Left lobe of liver (tissue), 2 donors: ENCODE measurements around the gene PGA4. TPM values are rescaled to one million over a fixed set of nuclear protein-coding genes. Genes with fewer than 3 reads are reported as not detected.
"Not testable (repeated sequence)": the region's sequence is repeated elsewhere in the genome, so short reads cannot be mapped to it uniquely, and the experiment has no call there.

ENCODE experiments used
- ATAC-seq: fragments of 200-7000 bp; cut with Tn5 transposase; one replicate; pipeline ENCODE4 v1.9.1; 2020; ENCODE audit warnings: mild to moderate bottlenecking, moderate library complexity
- DNase-seq: peaks from one replicate; pipeline ENCODE4 v3.0.0-alpha.2; 2020; ENCODE audit warnings: low spot score
- total RNA-seq: library from RNA; stranded (reverse); gene quantifications from one replicate; pipeline ENCODE4 v1.2.1, GENCODE V29; 2021
- donor health status: DM: no; HTN: no; CAD: no; lungs with moderate emphysema.
- donor health status: DM: no; HTN: yes; CAD: no.

PGA4 gene
- total RNA-seq, 1 donor from 2014 or later: 0.53 TPM

DNA sequence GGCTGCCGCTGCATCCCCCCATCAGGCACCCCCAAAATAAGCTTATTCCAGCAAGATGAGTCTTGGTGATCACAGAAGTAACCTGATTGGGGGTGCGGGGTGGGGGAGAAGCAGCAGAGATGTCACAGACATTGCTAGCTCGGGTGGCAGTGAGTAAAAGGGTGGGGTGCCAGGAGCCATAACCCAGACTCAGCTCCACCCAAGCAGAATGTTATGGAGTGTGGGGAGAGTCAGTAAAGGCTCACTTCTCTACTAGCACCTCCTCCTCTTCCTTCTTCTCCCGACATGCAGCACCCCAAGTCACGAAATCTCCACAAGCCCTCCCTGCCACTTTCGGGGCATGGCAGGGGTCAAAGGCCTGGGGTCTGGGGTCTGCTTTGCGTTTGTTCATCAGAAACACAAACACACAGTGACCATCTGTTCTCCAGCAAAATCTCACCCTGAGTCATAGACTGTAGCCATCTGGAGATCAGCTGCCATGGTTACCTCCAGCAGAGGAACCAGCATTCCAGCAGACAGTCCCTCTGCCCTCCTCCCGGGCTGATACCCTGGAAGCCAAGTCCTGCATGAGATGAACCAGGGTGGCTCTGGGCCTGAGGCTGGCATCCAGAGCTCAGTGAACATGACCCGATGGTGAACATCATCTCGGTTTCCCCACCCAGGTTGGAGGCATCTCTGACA is 23.3 kb downstream of the PGA4 start:
- not testable (repeated sequence) for DNase-seq, ATAC-seq

DNA sequence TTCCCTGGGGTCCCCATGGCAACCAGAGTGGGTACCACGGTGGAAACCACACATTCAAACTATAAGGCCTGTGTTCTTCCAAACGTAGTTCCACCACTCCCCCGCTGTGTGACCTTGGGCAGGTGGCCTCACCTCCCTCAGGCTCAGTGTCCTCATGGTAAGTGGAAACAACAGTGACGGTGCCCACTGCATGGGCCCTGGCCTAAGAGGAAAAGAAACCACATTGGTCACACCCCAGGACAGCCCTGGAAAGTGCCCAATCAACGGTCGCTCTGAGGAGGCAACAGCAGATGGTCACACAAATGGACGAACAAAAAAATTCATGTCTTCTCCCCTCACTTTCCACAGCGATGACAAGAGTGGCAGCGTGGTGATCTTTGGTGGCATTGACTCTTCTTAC is 25.9 kb downstream of the PGA4 start:
- DNase-seq, ATAC-seq: not testable (repeated sequence)

DNA sequence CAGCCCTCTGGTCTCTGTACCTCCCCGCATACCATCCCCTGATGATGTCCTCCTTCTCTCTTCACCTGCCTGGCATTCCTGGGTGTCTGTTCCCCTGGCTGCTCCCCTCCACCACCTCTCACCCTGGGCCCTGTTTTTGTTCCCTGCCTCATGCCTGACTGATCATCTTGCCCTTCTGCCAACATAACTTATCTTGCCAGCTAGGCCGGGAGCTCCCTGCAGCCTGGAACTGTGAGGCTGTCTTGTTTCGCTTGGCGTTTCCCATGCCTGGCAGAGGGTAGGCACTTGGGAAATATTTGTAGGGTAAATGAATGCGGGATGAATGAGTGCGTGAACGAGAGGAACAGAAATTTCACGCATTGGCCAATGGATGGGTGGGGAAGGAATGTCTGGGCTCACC is 27.1 kb downstream of the PGA4 start:
- ATAC-seq, DNase-seq: not testable (repeated sequence)

DNA sequence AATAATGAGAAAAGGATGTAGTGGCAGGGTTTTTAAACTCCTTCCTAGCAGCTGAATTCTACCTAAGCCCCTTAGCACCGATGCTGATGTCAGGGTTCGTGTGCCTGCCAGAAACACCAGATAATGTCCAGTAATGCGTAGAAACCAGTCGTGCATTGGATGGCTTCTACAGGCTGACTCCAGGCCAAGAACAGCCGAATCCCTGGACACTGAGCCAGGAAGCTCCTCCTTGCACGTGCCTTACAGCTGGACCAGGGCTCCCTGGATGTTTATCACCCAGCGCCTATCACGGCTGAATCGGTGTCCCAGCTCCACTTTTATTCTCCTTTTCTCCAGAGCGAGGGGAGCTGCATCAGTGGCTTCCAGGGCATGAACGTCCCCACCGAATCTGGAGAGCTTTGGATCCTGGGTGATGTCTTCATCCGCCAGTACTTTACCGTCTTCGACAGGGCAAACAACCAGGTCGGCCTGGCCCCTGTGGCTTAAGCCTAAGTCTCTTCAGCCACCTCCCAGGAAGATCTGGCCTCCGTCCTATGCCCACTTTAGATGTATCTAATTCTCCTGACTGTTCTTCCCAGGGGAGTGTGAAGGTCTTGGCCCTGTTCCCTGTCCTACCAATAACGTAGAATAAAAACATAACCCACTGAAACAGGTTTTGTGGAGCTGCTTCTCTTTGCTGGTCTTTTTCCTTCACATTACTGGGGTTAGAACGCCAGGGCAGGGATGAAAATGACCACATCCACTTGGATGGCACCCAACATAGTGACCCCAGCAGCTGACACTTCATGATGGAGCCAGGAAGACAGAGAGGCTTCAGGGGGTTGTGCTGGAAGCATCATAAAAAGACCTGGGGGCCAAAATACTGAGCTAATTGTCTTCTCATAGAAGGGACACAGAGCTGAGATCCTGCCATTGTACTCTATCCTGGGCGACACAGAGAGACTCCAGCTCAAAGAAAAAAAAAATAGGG is 28.9 kb downstream of the PGA4 start:
- DNase-seq, ATAC-seq: not testable (repeated sequence)

DNA sequence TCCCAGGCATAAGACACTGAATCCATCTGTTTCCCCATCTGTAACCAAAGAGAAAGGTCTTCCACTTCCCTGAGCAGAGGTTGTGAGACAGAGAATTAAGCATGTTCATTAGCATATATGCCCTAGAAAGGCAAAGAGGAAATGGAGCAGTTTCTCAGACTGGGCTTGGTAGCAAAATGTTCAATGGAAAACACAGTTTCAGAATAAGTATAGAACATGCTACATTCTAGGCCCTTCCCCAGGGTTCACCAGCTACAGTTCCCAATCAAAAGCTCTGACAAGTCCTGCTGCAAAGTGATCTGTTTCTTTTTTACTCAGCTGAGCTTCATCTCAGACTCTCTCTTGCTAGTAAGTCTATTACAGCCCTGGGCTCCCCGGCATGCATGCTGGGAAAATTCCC is 30.2 kb downstream of the PGA4 start:
- DNase-seq, ATAC-seq: not testable (repeated sequence)

DNA sequence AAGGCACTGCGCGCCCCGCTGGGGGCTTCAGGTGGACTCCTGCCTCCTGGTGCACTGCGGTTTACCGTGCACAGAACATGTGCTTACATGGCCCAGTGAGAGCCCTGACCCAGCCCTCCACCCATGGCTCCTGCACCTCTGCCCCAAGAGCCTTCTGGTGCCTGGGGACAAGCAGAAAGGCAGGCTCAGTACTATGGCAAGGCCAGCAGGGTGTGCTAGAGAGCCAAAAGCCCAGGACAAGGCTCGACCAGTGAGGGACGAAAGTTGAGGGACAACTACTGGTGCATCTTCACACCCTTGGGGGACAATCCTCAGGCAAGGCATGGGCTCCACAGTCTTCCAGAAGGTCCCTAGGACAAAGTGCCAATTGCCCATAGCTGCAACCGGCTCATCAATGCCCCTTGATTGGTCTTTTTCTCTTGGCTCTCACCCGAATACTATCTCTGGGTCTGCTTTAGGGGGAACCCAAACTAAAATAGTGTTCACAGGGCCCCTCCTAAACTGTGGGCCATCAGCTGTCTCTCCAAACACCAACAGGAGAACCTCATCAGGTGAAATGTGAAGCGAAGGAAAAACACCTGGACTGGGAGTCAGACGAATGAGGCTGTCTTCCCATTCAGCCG is 32.4 kb downstream of the PGA4 start:
- ATAC-seq (peak; percentile 95), DNase-seq (peak; percentile 75)

DNA sequence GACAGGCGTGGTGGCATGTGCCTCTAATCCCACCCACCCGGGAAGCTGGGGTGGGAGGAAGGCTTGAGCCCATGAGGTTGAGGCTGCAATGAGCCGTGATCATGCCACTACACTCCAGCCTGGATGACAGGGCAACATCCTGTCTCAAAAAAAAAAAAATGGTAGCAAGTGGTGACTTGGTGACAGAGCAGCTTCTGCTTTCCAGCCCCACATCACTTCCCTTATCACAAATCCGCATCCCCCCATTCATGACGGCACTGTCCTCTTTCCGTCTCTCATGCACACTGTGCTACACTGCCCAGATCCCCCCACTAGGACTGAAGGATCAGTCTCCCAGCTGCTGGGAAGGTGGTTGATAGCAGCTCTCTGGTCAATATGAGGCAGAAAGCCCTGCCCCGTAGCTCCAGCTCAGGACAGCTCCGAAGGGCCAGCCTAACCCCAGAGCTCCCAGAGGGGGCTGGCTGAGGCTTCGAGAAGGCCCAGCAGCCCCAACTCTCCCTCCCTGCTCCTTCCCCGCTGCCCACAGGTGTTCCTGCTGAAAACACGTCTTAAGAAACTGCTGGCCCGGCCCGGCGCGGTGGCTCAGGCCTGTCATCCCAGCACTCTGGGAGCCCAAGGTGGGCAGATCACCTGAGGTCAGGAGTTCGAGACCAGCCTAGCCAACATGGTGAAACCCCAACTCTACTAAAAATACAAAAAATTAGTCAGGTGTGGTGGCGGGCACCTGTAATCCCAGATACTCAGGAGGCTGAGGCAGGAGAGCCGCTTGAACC is 34.7 kb downstream of the PGA4 start:
- no peak for ATAC-seq

DNA sequence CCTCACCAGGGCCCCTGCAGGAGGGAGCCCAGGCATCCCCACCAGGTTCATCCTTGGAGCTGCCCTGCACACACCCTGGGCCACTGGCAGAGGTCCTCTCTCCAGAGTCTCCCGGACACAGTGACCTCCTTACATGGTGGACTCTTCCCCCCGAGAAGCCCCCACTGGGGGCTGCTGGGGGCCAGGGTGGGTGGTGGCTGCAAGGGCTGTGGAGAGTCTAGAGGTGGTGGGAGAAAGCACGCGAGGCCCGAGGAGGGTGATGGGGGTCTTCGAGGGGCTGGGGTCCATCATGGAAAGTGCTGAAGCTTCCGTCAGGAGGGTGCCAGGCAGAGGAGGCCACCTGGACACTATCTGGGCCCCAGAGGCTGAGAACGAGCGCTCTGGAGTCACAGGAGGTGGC is 36.4 kb downstream of the PGA4 start:
- no peak for DNase-seq
- ATAC-seq: no peak

More for the DNA sequence above, 34.7 kb downstream of the PGA4 start:
- DNase-seq: no peak

DNA sequence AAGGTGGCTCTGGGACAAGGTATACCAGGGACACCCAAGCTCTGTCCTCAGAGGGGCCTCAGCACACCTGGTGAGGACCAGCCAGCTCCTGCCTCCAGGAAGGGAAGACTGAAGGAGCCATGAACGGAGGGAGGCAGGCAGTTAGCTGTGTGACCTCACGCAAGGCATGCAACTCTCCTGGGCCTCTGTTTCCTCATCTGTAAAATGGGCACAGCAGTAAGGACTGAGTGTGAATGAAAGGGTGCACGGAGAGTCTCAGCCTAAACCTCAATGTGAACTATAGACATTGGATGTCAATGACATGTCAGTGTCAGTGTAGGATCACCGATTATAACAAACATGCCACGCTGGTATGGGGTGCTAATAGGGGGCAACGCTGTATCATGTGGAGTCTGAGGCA is 37.2 kb downstream of the PGA4 start:
- DNase-seq (no peak), ATAC-seq (no peak)

DNA sequence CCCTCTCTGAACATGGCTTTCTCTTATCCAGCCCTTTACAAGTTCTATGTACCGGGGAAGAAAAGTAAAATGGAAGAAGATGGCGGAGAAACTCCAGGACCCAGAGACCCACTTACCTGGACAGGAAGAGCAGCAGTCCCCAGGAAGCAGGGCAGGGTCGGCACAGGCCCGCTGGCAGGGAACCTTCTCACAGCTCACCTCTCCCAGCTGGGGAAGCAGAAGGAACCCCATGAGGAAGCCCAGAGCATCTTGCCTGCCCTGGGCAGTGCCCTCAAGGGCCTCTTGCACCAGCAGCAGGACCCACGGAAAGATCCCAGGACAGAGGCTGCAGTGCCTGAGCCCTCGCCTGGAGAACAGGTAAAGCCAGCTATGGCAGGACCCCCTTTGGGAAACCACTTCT is 42.2 kb downstream of the PGA4 start:
- ATAC-seq: no peak

DNA sequence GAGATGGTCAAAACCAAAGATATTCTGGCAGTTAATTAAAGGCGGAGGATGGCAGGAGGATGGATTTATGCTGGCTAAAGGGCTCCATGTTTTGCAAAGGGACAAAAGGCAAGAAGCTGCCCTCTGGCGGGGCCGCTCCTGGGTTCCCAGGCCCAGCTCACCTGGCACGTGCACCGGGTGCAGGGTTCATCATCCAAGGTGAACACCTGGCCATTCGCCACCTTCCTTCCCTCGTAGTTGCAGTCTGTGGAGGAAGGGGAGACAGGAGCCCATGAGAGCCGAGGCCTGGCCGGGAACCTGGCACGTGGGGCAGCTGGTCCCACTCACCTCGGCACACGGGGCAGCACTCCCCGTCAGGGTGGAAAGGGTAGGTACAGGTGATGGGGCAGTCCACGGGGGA is 42.6 kb downstream of the PGA4 start:
- ATAC-seq (peak; percentile 61), DNase-seq (peak; percentile 90)

More for the DNA sequence above, 42.2 kb downstream of the PGA4 start:
- DNase-seq: no peak

DNA sequence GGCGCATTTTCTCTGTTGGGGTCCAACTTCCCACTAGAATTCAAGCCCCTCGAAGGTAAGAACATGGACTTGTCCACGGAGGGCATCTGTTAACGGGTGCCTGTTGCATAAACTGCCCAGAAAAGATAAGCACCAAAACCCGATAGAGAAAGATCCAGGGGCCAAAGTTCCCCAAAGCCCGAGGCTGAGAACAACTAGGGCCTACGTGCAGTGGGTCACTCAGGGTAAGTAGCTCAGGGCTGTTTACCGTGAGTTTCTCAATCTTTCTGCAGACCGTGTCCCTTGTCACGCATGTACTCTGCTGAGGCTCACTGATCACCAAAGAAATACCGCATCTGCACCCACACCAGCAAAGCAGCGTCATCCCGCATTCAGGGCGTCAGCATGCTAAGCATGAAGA is 43.2 kb downstream of the PGA4 start:
- ATAC-seq (peak; percentile 70), DNase-seq (peak; percentile 89)

DNA sequence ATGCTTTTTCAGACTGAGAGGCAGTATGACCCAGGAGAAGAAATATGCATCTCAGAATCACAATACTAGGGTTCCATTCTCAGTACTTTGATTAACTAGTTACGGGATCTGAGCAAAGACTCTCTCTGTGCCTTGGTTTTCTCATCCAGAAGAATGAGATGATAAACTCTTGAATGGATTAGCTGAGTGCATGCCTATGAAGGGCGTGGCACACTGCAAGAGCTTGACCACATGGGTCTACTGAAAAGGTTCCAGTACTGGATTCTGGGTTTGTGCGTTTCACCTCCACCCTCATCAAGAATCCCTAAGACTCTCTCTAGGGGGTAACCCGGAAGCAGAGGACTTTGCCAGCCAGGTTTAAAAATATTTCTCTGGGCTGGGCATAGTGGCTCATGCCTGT is 44.5 kb downstream of the PGA4 start:
- ATAC-seq: no peak
- no peak for DNase-seq

DNA sequence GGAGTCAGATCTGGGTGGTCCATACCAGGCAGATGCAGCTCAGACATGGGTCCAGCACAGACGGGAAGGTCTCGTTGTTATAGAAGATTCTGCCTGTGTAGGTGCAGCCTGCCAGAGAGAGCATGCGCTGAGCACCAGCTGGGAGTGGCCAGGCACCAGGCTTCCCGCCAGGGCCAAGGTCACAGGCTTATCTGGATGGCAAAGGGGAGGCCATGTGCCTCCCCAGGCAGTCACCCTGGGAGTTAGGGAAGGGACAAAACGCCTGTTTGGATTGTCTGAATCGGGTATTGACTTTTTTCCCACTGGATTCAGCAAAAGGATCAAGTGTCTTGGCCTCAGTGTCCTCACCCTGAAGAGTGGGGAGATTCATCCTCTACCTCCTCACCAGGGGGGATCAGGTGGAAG is 45.3 kb downstream of the PGA4 start:
- peak; percentile 95 for DNase-seq
- ATAC-seq: peak; percentile 82

DNA sequence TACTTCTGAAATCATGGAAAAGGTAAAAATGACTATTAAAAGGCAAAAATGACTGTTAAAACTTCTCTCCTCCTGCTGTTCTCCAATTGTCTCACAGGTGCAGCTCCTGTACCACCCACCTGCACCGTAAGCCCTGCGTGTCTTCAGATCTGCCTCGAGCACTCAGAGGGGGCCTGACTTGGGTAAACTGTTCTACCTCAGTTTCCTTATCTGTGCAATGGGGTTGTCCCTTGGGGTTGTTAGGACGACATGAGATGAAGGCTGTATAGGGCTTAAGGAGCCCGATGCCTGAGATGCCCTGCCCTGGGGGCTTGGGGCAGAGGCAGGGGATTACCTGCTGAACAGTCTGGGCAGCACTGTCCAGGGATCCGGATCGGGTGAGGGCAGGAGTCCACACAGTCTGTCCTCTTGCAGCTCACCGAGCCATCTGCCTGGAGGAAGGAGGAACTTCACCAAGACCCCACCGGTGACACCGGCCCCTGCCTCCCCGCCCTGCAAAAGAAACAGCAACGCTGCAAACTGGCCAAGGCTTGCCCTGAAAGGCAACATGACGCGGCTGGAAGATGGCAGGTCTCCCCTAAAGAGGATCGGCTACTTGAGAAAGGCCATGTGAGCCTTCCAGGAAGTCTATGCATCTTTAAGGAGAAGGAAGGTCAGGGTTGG is 46.6 kb downstream of the PGA4 start:
- DNase-seq: no peak

DNA sequence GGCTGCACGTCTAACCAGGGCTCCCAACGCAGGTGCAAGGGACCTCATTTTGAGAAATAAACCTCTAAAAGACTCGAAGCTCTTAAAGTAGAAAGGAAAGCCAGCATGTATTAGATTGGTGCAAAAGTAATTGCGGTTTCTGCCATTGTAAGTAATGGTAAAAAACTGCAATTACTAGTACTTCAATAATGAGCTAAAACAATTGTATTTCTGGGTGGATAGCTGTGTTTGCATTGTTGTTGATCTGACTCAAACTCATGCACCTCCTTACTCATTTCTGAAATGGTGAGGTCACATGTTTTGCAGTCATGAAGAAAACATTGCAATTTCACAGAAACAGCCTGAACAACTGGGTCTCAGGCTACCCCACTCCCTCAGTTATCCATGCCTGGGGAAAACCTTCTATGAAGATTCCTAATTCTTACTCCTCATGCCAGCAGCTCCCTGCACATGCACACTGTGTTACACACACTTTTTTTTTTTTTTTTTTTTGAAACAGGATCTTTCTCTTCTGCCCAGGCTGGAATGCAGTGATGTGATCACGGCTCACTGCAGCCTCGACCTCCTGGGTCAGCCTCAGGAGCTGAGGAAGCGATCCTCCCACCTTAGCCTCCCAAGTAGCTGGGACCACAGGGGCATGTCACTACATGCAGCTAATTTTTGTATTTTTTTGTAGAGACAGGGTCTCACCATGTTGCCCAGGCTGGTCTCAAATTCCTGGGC is 48.4 kb downstream of the PGA4 start:
- DNase-seq (no peak), ATAC-seq (no peak)

More for the DNA sequence above, 46.6 kb downstream of the PGA4 start:
- ATAC-seq: no peak

DNA sequence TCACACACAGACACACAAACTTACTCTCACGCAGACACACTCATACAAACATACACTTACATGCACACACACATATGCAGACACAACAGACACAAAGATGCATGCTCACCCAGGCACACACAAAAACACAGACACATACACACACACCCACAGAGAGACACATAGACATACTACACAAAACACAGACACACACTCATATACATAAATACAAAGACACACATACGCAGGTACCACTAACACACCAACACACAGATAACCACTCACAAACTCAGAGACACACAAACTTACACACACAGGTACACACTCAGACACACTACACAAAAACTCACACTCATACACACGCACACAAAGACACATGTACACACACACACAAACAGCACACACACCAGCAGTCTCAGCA is 50.6 kb downstream of the PGA4 start:
- no peak for ATAC-seq
- DNase-seq: no peak

DNA sequence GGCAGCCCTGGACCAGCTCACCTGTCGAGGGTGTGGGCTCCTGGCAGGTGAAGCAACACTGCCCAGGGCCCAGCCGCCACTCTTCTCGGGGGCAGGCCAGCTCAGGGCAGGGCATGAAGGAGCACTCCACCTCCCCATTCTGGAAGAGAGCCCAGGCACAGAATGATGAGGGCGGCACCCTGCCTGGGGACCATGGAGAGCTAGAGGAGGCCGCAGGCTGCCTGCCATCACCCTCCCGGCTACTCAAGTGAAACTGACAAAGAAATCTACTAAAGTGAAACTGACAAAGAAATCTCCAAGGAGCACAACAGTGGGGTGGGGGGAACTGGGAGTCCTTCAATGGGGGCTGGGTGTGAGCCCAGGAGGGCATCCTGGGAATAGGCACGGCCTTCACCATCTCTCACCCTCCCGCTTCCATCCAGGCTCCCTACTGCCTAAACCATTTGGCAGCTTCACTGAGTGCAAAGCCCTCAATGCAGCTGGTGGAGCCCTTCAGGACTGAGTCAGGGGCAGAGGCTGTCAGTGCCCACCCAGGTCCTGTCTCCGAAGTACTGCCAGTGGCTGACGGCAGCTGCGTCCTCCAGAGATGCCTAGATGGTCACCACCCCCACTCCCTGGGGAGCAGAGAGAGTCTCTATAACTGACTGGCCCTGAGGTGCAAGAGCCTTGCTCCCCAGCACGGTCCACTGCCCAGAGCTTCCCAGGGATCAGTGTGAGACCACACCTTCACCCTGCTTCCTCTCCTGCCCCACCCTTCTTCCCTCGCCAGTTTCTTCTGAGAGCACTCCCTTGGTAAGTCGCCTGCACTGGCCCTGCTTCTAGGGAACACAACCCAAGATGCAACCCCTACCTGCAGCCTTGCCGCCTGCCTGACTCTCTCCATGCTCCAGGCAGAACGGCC is 51.3 kb downstream of the PGA4 start:
- no peak for DNase-seq
- peak; percentile 29 for ATAC-seq
